Measurements from ENCODE around the gene MYH4.

MYH4 gene

GRCh38 chr17:10516065-10516464, 46.7 kb upstream of the MYH4 start:
- Histone ChIP-seq H3K4me2 (ENCODE audit: low read depth, low read length, poor library complexity, severe bottlenecking) (no peak overlapping the region), H3K9me2 (replicated peaks; ENCODE audit: low read depth, low read length) (no peaks in the 10 kb centered on the region), H2AFZ (ENCODE audit: low read length) (no peak overlapping the region), H3K9ac (ENCODE audit: low read depth, low read length, poor library complexity, severe bottlenecking) (no peak overlapping the region), H3K4me1 (ENCODE audit: insufficient read depth, low read length, poor library complexity, severe bottlenecking) (no peaks in the 10 kb centered on the region), H3K9me3 (ENCODE audit: insufficient read depth, low read depth, low read length) (no peaks in the 10 kb centered on the region), H3K79me2 (ENCODE audit: insufficient read depth, low read length) (no peaks in the 10 kb centered on the region), H3K36me3 (ENCODE audit: insufficient read depth, low read length) (no peaks in the 10 kb centered on the region), H3K27me3 (ENCODE audit: insufficient read depth, low read length, poor library complexity, severe bottlenecking) (no peaks in the 10 kb centered on the region), H4K20me1 (ENCODE audit: insufficient read depth, low read length, poor library complexity, severe bottlenecking) (no peaks in the 10 kb centered on the region), H3F3A (ENCODE audit: low read depth) (no peaks in the 10 kb centered on the region), H3K4me3 (ENCODE audit: low read length, poor library complexity, severe bottlenecking) (no peak overlapping the region)
- TF ChIP-seq EZH2phosphoT487 (IDR thresholded peaks at IDR 0.05; ENCODE audit: borderline replicate concordance) (no peak), CTCF (conservative IDR thresholded peaks at IDR 0.05; ENCODE audit: low read length) (no peak)

GRCh38 chr17:10513299-10514067, 44.1 kb upstream of the MYH4 start:
- H3F3A ChIP-seq (ENCODE audit: low read depth), result no peaks in the 10 kb centered on the region
- no peaks in the 10 kb centered on the region for H3K9me2 ChIP-seq (replicated peaks; ENCODE audit: low read depth, low read length)
- no peaks in the 10 kb centered on the region for H3K9me3 ChIP-seq (ENCODE audit: insufficient read depth, low read depth, low read length)
- H3K4me3 ChIP-seq (ENCODE audit: low read length, poor library complexity, severe bottlenecking), result no peak overlapping the region
- no peak overlapping the region for H2AFZ ChIP-seq (ENCODE audit: low read length)
- H3K79me2 ChIP-seq (ENCODE audit: insufficient read depth, low read length), result no peaks in the 10 kb centered on the region
- H3K27me3 ChIP-seq (ENCODE audit: insufficient read depth, low read length, poor library complexity, severe bottlenecking), result no peaks in the 10 kb centered on the region
- no peaks in the 10 kb centered on the region for H4K20me1 ChIP-seq (ENCODE audit: insufficient read depth, low read length, poor library complexity, severe bottlenecking)
- H3K4me1 ChIP-seq (ENCODE audit: insufficient read depth, low read length, poor library complexity, severe bottlenecking), result no peaks in the 10 kb centered on the region
- no peak overlapping the region for H3K9ac ChIP-seq (ENCODE audit: low read depth, low read length, poor library complexity, severe bottlenecking)
- no peak overlapping the region for H3K4me2 ChIP-seq (ENCODE audit: low read depth, low read length, poor library complexity, severe bottlenecking)
- no peaks in the 10 kb centered on the region for H3K36me3 ChIP-seq (ENCODE audit: insufficient read depth, low read length)
- TF ChIP-seq CTCF (conservative IDR thresholded peaks at IDR 0.05; ENCODE audit: low read length), result no peak; the same call in 1 of the 2 replicates
- no peak for TF ChIP-seq EZH2phosphoT487 (IDR thresholded peaks at IDR 0.05; ENCODE audit: borderline replicate concordance)

DNA sequence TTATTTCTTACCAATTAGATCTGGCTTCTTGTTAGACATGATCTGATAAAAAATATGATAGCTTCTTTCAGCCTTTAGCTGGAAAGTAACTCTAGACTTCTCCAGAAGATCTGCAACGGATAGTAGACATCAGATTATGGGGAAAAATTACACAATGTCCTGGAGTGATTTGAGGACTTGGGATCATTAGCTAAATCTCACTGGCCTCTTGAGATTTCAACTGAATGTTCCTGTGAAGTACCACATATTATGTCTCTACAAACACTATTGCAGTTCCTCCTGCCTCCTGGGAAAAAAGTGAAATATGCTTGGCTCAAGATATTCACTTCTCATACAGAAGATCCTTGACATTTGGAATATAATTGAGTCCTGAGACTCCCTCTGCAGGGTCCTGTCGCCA, 43.5 kb upstream of the MYH4 start:
- H3K4me3 ChIP-seq (ENCODE audit: low read length, poor library complexity, severe bottlenecking), result no peak overlapping the region
- no peak overlapping the region for H2AFZ ChIP-seq (ENCODE audit: low read length)
- no peak overlapping the region for H3K4me2 ChIP-seq (ENCODE audit: low read depth, low read length, poor library complexity, severe bottlenecking)
- H3K36me3 ChIP-seq (ENCODE audit: insufficient read depth, low read length), result no peaks in the 10 kb centered on the region
- no peaks in the 10 kb centered on the region for H3K27me3 ChIP-seq (ENCODE audit: insufficient read depth, low read length, poor library complexity, severe bottlenecking)
- no peaks in the 10 kb centered on the region for H3F3A ChIP-seq (ENCODE audit: low read depth)
- no peaks in the 10 kb centered on the region for H4K20me1 ChIP-seq (ENCODE audit: insufficient read depth, low read length, poor library complexity, severe bottlenecking)
- no peak for TF ChIP-seq EZH2phosphoT487 (IDR thresholded peaks at IDR 0.05; ENCODE audit: borderline replicate concordance)
- no peak for TF ChIP-seq CTCF (conservative IDR thresholded peaks at IDR 0.05; ENCODE audit: low read length)
- no peaks in the 10 kb centered on the region for H3K79me2 ChIP-seq (ENCODE audit: insufficient read depth, low read length)
- no peak overlapping the region for H3K9ac ChIP-seq (ENCODE audit: low read depth, low read length, poor library complexity, severe bottlenecking)
- no peaks in the 10 kb centered on the region for H3K9me2 ChIP-seq (replicated peaks; ENCODE audit: low read depth, low read length)
- no peaks in the 10 kb centered on the region for H3K4me1 ChIP-seq (ENCODE audit: insufficient read depth, low read length, poor library complexity, severe bottlenecking)
- H3K9me3 ChIP-seq (ENCODE audit: insufficient read depth, low read depth, low read length), result no peaks in the 10 kb centered on the region
